ENCODE results near the gene MGST3.
"Not testable (repeated sequence)": the region's sequence is repeated elsewhere in the genome, so short reads cannot be mapped to it uniquely, and the experiment has no call there.

Gene MGST3

DNA sequence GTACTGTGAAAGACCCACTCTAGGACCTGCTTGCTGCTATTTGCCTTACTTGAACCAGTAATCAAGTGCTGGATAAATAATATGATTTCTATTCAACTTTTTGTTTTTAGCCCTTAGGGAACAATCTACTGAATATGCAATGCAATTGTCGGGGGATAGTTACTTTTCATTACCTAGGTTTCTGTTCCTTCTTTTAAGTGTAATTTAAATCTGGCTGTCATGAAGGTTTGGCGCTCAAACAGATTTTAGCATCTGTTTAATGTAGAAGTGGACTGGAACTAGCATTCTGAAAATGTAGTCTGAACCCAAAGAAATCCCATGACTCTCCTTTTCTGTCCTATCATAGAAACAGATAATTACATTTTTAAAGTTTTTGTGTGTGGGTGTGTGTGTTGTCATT is 4.8 kb downstream of the MGST3 start:
- H3K27me3 Mint-ChIP-seq (ENCODE audit: low read depth, poor library complexity), result no peaks in the 10 kb centered on the region
- no peaks in the 10 kb centered on the region for H3K9me3 Mint-ChIP-seq
- no peak for TF ChIP-seq CTCF (IDR thresholded peaks at IDR 0.05)
- H3K27ac Mint-ChIP-seq, result no peak overlapping the region
- H3K4me1 Mint-ChIP-seq, result peaks cover 25% of the 10 kb centered on the region
- no peak overlapping the region for H3K4me3 Mint-ChIP-seq
- no peaks in the 10 kb centered on the region for H3K36me3 Mint-ChIP-seq (ENCODE audit: low read depth)
- no peak for DNase-seq

DNA sequence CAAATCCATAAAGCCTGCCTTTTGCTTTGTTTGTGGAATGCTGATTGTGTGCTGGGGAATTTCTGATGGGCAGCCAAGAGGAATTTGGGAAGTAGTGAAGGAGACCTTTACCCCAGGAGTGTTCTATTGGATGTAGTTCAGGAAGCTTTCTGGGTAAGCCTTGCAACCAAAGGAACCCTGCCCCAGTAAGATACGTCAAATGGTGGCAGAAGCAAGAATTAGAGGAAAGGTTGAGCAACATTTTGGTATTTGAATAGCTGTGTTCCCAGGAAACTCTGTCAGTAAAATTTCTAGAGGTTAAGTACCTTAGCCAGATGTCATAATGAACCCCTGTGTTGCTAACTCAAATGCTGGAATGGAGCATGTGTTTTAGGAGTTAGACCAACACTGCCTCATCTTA is 6.4 kb downstream of the MGST3 start:
- DNase-seq, result no peak
- Mint-ChIP-seq H3K4me1 (peaks cover 25% of the 10 kb centered on the region), H3K27ac (no peak overlapping the region), H3K4me3 (no peak overlapping the region), H3K27me3 (ENCODE audit: low read depth, poor library complexity) (no peaks in the 10 kb centered on the region), H3K36me3 (ENCODE audit: low read depth) (no peaks in the 10 kb centered on the region), H3K9me3 (no peaks in the 10 kb centered on the region)
- no peak for TF ChIP-seq CTCF (IDR thresholded peaks at IDR 0.05)

DNA sequence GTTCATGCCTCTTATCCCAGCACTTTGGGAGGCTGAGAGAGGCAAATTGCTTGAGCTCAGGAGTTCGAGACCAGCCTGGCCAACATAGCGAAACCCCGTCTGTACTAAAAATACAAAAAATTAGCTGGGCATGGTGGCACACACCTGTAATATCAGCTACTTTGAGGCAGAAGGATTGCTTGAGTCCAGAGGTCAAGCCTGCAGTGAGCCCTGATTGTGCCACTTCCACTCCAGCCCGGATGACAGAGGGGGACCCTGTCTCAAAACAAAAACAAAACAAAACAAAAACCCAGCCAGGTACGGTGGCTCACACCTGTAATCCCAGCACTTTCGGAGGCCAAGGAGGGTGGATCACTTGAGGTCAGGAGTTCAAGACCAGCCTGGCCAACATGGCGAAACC is 7.2 kb downstream of the MGST3 start:
- H3K27me3 Mint-ChIP-seq (ENCODE audit: low read depth, poor library complexity); H3K27ac Mint-ChIP-seq; H3K4me3 Mint-ChIP-seq; H3K36me3 Mint-ChIP-seq (ENCODE audit: low read depth); H3K9me3 Mint-ChIP-seq; DNase-seq: not testable (repeated sequence)
- H3K4me1 Mint-ChIP-seq, result peaks cover 25% of the 10 kb centered on the region

- no peaks in the 10 kb centered on the region for H3K9me3 Mint-ChIP-seq
- no peak overlapping the region for H3K27ac Mint-ChIP-seq
- no peak for TF ChIP-seq CTCF (IDR thresholded peaks at IDR 0.05)
- H3K27me3 Mint-ChIP-seq (ENCODE audit: low read depth, poor library complexity), result no peaks in the 10 kb centered on the region
- H3K4me3 Mint-ChIP-seq, result no peak overlapping the region
- H3K36me3 Mint-ChIP-seq (ENCODE audit: low read depth), result no peaks in the 10 kb centered on the region
- no peak for DNase-seq
- peaks cover 10% of the 10 kb centered on the region for H3K4me1 Mint-ChIP-seq
These were observed 9.0 kb downstream of the MGST3 start for GRCh38 chr1:165639821-165640623.

GRCh38 chr1:165641231-165641987 is 10.4 kb downstream of the MGST3 start:
- H3K36me3 Mint-ChIP-seq (ENCODE audit: low read depth), result no peaks in the 10 kb centered on the region
- no peaks in the 10 kb centered on the region for H3K4me1 Mint-ChIP-seq
- H3K9me3 Mint-ChIP-seq, result no peaks in the 10 kb centered on the region
- TF ChIP-seq CTCF (IDR thresholded peaks at IDR 0.05), result no peak
- no peak overlapping the region for H3K27ac Mint-ChIP-seq
- H3K27me3 Mint-ChIP-seq (ENCODE audit: low read depth, poor library complexity), result no peaks in the 10 kb centered on the region
- no peak for DNase-seq
- H3K4me3 Mint-ChIP-seq, result no peak overlapping the region

DNA sequence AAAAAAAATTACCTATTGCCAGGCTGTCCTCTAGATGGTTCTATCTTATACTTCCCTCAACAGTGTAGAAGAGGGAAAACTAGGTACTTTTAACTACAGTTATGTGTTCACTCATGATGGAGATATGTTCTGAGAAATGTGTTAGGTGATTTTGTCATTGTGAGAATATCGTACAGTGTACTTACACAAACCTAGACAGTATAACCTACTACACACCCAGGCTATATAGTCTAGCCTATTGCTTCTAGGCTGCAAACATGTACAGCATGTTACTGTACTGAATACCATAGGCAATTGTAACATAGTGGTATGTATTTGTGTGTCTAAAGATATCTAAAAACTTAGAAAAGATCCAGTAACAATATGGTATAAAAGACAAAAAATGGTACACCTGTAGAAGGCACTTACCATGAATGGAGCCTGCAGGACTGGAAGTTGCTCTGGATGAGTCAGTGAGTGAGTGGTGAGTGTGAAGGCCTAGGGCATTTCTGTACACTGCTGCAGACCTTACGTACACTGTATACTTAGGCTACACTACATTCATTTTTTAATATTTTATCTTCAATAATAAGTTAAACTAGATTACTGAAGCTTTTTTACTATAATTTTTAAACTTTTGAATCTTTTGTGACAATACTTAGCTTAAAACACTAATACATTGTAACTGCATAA is 13.2 kb downstream of the MGST3 start:
- H3K36me3 Mint-ChIP-seq (ENCODE audit: low read depth), result no peaks in the 10 kb centered on the region
- DNase-seq, result no peak
- H3K4me1 Mint-ChIP-seq, result no peaks in the 10 kb centered on the region
- H3K9me3 Mint-ChIP-seq, result no peaks in the 10 kb centered on the region
- no peak overlapping the region for H3K27ac Mint-ChIP-seq
- no peak for TF ChIP-seq CTCF (IDR thresholded peaks at IDR 0.05)
- peaks cover 3% of the 10 kb centered on the region for H3K27me3 Mint-ChIP-seq (ENCODE audit: low read depth, poor library complexity)
- H3K4me3 Mint-ChIP-seq, result no peak overlapping the region
